GM19328 (cell line): ENCODE data around the gene PTAFR.

Source experiments
- ATAC-seq: cut with Tn5 transposase; IDR thresholded peaks from one replicate; pipeline ENCODE4 v1.9.1; 2021; ENCODE audit warnings: mild to moderate bottlenecking, moderate library complexity; ENCODE audit not compliant: unreplicated experiment

The PTAFR gene

GRCh38 chr1:28126212-28126611 lies 50.3 kb downstream of the PTAFR start:
- no peak for ATAC-seq

GRCh38 chr1:28123461-28123961 lies 53.0 kb downstream of the PTAFR start:
- ATAC-seq, result no peak

GRCh38 chr1:28122183-28122582 lies 54.3 kb downstream of the PTAFR start:
- no peak for ATAC-seq

GRCh38 chr1:28119556-28119955 lies 56.9 kb downstream of the PTAFR start:
- no peak for ATAC-seq

- no peak for ATAC-seq
These were observed 57.7 kb downstream of the PTAFR start for GRCh38 chr1:28118640-28119307.

- no peak for ATAC-seq
These were observed 61.2 kb downstream of the PTAFR start for GRCh38 chr1:28115267-28115666.

- no peak for ATAC-seq
These were observed 61.6 kb downstream of the PTAFR start for GRCh38 chr1:28114844-28115243.

GRCh38 chr1:28113242-28113572 lies 63.3 kb downstream of the PTAFR start:
- no peak for ATAC-seq

GRCh38 chr1:28112388-28113241 lies 63.9 kb downstream of the PTAFR start:
- ATAC-seq, result no peak

- no peak for ATAC-seq
These were observed 65.3 kb downstream of the PTAFR start for GRCh38 chr1:28111157-28111556.

- no peak for ATAC-seq
These were observed 65.9 kb downstream of the PTAFR start for GRCh38 chr1:28110555-28110954.

GRCh38 chr1:28109639-28110038 lies 66.9 kb downstream of the PTAFR start:
- no peak for ATAC-seq

- ATAC-seq, result no peak
These were observed 68.5 kb downstream of the PTAFR start for GRCh38 chr1:28108001-28108400.

- no peak for ATAC-seq
These were observed 71.5 kb downstream of the PTAFR start for GRCh38 chr1:28104866-28105467.

- no peak for ATAC-seq
These were observed 74.3 kb downstream of the PTAFR start for GRCh38 chr1:28102189-28102588.

GRCh38 chr1:28099050-28099769 lies 77.3 kb downstream of the PTAFR start:
- ATAC-seq, result no peak
